HepG2 (cell line): ENCODE results near the gene RBCK1. TPM values are rescaled to one million over a fixed set of nuclear protein-coding genes. Genes with fewer than 3 reads are reported as not detected.

Experiments used
- CCDC6 ChIP-seq: sonication (generic); formaldehyde crosslinking; IDR thresholded peaks from 2 replicates; pipeline ENCODE4 v1.8.1; 2022; ENCODE audit warnings: mild to moderate bottlenecking, missing genetic modification reagents, moderate library complexity
- EEA1 ChIP-seq: sonication (generic); formaldehyde crosslinking; IDR thresholded peaks from 2 replicates; pipeline ENCODE4 v1.5.1; 2020; ENCODE audit warnings: mild to moderate bottlenecking, missing genetic modification reagents, borderline replicate concordance
- HOXA3 ChIP-seq: sonication (generic); formaldehyde crosslinking; IDR thresholded peaks from 2 replicates; pipeline ENCODE4 v1.5.0; 2020; ENCODE audit warnings: missing genetic modification reagents
- IKZF1 ChIP-seq: fragments of 450-650 bp; IDR thresholded peaks from 2 replicates; pipeline ENCODE4 v1.7.1; 2016
- NFKBIZ ChIP-seq: IDR thresholded peaks from 2 replicates; pipeline ENCODE4 v1.6.1; 2018; ENCODE audit warnings: missing genetic modification reagents, missing compliant biosample characterization
- NKX3-1 ChIP-seq: sonication (generic); formaldehyde crosslinking; IDR thresholded peaks from 2 replicates; pipeline ENCODE4 v1.5.0; 2020; ENCODE audit warnings: missing genetic modification reagents
- PAXIP1 ChIP-seq: sonication (generic); formaldehyde crosslinking; conservative IDR thresholded peaks from 2 replicates; pipeline ENCODE4 v1.4.0; 2020; ENCODE audit warnings: mild to moderate bottlenecking, missing genetic modification reagents, moderate library complexity
- TAF15 ChIP-seq: fragments of 200-400 bp; formaldehyde crosslinking; IDR thresholded peaks from one replicate; pipeline ENCODE4 v1.6.1; 2018; ENCODE audit warnings: mild to moderate bottlenecking, low read depth, low read length; ENCODE audit not compliant: poor library complexity, severe bottlenecking
- UBTF ChIP-seq: sonication (generic); formaldehyde crosslinking; IDR thresholded peaks from 2 replicates; pipeline ENCODE4 v1.4.0; 2020; ENCODE audit warnings: mild to moderate bottlenecking, missing genetic modification reagents
- ZBTB39 ChIP-seq: sonication (generic); formaldehyde crosslinking; IDR thresholded peaks from 2 replicates; pipeline ENCODE4 v1.5.0; 2020; ENCODE audit warnings: missing genetic modification reagents
- ZNF775 ChIP-seq: sonication (generic); formaldehyde crosslinking; IDR thresholded peaks from 2 replicates; pipeline ENCODE4 v1.4.0; 2020; ENCODE audit warnings: missing genetic modification reagents, mild to moderate bottlenecking, moderate library complexity, borderline replicate concordance
- polyA plus RNA-seq, 8 experiments: library from polyadenylated mRNA; depleted of rRNA in 3 of 8; stranded (reverse) in 7 of 8; unstranded in 1 of 8; fragments of >200 nt; fragmentation: Illumina TruSeq in 4 of 8; extraction: Trizol in 4 of 8; gene quantifications; 2 replicates each; pipeline versions ENCODE4 v1.2.1 to v1.2.3, GENCODE V29; 2011 to 2016; ENCODE audit warnings: low read depth in 4 of 8, missing spikeins in 1 of 8, mixed read lengths in 1 of 8; ENCODE audit not compliant: insufficient read depth in 1 of 8
- total RNA-seq, 5 experiments: library from RNA; depleted of rRNA; stranded (reverse); fragments of >200 nt; fragmentation: Illumina TruSeq; extraction: Trizol; gene quantifications; 2 replicates each; pipeline ENCODE4 v1.2.3, GENCODE V29; 2016; ENCODE audit warnings: low read depth in 1 of 5
- TF ChIP-seq, protein P1 (sequence below): sonication (generic); formaldehyde crosslinking; IDR thresholded peaks from 2 replicates; pipeline ENCODE4 v1.8.1; 2023; ENCODE audit warnings: mild to moderate bottlenecking, inconsistent platforms, moderate library complexity, missing genetic modification reagents, borderline replicate concordance
- TF ChIP-seq, protein P2 (sequence below): sonication (generic); formaldehyde crosslinking; IDR thresholded peaks from 2 replicates; pipeline ENCODE4 v1.4.0; 2020; ENCODE audit warnings: missing genetic modification reagents, borderline replicate concordance

Gene RBCK1
- total and polyA plus RNA-seq, 2 of the 13 experiments (the other 11 are each of a cell fraction or from before 2014, with no cell fraction given) = 149 to 215 TPM

DNA sequence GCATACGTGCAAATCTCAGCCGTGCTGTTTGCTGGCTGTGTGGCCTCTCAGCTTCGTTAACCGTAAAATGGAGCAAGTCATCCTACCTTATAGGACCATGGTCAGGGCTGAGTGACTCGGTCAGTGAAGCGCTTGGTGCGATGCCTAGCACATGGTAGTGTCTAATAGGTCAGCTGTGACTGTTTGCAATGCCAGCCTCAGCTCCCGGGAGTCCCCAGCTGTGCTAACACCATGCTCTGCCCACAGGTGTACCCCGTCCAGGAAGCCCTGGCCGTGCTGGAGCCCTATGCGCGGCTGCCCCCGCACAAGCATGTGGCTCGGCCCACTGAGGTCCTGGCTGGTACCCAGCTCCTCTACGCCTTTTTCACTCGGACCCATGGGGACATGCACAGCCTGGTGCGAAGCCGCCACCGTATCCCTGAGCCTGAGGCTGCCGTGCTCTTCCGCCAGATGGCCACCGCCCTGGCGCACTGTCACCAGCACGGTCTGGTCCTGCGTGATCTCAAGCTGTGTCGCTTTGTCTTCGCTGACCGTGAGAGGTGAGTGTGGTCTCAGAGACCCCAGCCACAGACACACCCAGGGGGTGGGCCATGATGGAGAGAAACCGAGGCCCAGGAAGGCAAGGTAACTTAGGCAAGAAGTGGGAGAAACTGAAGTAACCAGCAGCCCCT, 16.9 kb upstream of the RBCK1 start (continued):
- TF ChIP-seq TAF15 = no peak
- TF ChIP-seq, protein P1, sequence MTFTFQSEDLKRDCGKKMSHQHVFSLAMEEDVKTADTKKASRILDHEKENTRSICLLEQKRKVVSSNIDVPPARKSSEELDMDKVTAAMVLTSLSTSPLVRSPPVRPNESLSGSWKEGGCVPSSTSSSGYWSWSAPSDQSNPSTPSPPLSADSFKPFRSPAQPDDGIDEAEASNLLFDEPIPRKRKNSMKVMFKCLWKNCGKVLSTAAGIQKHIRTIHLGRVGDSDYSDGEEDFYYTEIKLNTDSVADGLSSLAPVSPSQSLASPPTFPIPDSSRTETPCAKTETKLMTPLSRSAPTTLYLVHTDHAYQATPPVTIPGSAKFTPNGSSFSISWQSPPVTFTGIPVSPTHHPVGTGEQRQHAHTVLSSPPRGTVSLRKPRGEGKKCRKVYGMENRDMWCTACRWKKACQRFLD = no peak
- TF ChIP-seq, protein P2, sequence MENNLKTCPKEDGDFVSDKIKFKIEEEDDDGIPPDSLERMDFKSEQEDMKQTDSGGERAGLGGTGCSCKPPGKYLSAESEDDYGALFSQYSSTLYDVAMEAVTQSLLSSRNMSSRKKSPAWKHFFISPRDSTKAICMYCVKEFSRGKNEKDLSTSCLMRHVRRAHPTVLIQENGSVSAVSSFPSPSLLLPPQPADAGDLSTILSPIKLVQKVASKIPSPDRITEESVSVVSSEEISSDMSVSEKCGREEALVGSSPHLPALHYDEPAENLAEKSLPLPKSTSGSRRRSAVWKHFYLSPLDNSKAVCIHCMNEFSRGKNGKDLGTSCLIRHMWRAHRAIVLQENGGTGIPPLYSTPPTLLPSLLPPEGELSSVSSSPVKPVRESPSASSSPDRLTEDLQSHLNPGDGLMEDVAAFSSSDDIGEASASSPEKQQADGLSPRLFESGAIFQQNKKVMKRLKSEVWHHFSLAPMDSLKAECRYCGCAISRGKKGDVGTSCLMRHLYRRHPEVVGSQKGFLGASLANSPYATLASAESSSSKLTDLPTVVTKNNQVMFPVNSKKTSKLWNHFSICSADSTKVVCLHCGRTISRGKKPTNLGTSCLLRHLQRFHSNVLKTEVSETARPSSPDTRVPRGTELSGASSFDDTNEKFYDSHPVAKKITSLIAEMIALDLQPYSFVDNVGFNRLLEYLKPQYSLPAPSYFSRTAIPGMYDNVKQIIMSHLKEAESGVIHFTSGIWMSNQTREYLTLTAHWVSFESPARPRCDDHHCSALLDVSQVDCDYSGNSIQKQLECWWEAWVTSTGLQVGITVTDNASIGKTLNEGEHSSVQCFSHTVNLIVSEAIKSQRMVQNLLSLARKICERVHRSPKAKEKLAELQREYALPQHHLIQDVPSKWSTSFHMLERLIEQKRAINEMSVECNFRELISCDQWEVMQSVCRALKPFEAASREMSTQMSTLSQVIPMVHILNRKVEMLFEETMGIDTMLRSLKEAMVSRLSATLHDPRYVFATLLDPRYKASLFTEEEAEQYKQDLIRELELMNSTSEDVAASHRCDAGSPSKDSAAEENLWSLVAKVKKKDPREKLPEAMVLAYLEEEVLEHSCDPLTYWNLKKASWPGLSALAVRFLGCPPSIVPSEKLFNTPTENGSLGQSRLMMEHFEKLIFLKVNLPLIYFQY (CRISPR knock-in tag) = no peak
- no peak for TF ChIP-seq PAXIP1 (CRISPR knock-in tag)
- TF ChIP-seq CCDC6 (CRISPR knock-in tag) = no peak
- TF ChIP-seq NKX3-1 = no peak
- TF ChIP-seq ZNF775 (CRISPR knock-in tag) = no peak
- no peak for TF ChIP-seq ZBTB39 (CRISPR knock-in tag)
- peak; percentile 21; the same call in 1 of the 2 replicates for TF ChIP-seq HOXA3 (CRISPR knock-in tag)
- no peak for TF ChIP-seq NFKBIZ
- 0 out of 2 replicates have a peak, but pooled peaks have one; percentile 24 for TF ChIP-seq UBTF (CRISPR knock-in tag)
- no peak for TF ChIP-seq IKZF1
- peak; percentile 81; the same call in 1 of the 2 replicates for TF ChIP-seq EEA1
